Stimulated activated CD4-positive, alpha-beta T cell treated with anti-CD3 and anti-CD28 coated beads, Interleukin-2, amount 100 ng/mL, for 24 hours (primary cell): ENCODE data around the gene TTC17.
"Not testable (repeated sequence)": the region's sequence is repeated elsewhere in the genome, so short reads cannot be mapped to it uniquely, and the experiment has no call there.

Source experiments
- DNase-seq, 2 donors: peaks; one replicate each; pipeline ENCODE4 v3.0.0-alpha.2; 2020

The TTC17 gene, protein sequence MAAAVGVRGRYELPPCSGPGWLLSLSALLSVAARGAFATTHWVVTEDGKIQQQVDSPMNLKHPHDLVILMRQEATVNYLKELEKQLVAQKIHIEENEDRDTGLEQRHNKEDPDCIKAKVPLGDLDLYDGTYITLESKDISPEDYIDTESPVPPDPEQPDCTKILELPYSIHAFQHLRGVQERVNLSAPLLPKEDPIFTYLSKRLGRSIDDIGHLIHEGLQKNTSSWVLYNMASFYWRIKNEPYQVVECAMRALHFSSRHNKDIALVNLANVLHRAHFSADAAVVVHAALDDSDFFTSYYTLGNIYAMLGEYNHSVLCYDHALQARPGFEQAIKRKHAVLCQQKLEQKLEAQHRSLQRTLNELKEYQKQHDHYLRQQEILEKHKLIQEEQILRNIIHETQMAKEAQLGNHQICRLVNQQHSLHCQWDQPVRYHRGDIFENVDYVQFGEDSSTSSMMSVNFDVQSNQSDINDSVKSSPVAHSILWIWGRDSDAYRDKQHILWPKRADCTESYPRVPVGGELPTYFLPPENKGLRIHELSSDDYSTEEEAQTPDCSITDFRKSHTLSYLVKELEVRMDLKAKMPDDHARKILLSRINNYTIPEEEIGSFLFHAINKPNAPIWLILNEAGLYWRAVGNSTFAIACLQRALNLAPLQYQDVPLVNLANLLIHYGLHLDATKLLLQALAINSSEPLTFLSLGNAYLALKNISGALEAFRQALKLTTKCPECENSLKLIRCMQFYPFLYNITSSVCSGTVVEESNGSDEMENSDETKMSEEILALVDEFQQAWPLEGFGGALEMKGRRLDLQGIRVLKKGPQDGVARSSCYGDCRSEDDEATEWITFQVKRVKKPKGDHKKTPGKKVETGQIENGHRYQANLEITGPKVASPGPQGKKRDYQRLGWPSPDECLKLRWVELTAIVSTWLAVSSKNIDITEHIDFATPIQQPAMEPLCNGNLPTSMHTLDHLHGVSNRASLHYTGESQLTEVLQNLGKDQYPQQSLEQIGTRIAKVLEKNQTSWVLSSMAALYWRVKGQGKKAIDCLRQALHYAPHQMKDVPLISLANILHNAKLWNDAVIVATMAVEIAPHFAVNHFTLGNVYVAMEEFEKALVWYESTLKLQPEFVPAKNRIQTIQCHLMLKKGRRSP

DNA sequence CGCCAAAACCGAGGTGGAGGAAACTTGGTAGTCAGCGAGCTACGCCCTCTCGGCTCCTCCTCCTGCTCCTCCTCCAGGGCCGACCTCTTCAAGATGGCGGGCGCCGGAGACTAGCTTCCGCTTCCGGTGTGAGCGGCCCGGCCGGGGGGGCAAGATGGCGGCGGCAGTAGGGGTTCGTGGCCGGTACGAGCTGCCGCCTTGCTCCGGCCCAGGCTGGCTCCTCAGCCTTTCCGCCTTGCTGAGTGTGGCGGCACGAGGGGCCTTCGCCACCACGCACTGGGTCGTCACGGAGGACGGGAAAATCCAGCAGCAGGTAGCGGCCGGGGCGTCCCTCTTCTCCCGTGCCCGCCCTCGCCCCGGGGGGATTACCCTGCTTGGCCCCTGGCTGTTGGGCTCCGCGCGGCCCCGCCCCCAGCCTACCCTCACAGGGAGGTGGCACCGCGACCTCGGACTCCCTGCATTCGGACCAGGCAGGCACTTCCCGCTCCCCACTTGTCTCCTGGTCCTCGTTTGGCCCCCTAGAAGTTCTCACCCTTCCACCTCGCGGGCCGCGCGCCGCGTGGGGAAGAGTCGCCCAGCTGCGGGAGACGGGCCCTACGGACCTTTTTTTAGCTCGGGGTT is at the start of gene TTC17:
Gene TTC17, plus strand, starts transcription at position 120 of the 621 bp plus-strand sequence. Its CDS starts 35 bp downstream, at position 155.
- DNase-seq: peak; percentile 94 to 96

DNA sequence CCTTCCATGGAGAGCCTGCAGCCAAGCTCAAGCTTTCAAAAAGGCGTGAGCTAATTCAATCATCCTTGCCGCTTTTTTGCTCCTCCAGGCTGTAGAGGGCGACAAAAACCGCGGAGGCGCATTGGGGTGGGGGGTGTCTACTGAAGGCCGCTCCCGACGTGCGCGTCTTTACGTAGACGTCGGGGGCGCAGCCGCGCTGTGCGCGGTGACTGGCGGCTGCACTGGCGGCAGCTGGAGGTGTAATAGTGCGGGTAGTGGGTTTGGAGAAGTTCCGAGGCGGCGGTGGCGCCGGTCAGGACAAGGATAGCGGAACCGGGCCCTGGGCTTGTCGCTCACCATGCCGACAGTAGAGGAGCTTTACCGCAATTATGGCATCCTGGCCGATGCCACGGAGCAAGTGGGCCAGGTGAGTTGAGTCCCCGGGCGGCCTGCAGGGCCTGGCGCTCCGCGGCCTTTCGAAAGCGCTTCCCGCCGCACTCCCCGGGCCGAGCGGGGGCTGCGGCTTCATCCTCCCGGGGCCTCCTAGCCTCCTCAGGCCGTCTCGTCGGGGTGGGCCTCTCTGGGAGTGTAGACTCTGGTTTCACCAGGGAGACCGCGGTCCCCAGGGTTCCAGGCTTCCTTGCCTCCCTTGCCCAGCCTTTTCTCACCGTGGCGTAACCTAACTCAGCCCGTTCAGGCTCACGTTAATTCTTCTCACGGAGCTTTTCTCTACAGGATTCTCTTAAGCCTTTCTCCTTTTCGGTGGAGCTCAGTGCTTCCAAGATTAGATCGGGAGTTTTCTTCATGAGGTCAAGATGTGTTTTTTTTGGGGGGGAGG is 46.7 kb upstream of the TTC17 start, which contains the start of gene API5:
Gene API5, plus strand, starts transcription at position 206 of the 817 bp plus-strand sequence. Its CDS starts 132 bp downstream, at position 338.
- DNase-seq: peak; percentile 89 to 94

DNA sequence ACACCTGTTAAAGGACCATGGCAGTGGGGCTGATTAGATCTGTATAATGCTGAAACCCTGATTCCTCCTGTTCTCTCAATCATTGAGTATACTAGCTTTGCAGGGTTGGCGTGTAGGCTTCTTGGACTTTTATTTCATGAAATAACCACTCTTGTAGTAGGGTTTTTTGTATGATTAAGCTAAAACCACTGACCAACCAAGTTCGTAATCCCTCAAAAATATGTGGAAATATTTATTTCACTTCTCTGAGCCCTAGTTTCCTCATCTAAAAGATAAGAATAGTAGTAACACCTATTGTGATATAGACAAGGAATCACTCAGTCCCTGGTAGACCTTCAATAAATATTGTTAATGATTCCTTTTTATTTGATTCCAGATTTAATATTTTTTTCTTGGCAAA is 42.8 kb upstream of the TTC17 start:
- DNase-seq: no peak

DNA sequence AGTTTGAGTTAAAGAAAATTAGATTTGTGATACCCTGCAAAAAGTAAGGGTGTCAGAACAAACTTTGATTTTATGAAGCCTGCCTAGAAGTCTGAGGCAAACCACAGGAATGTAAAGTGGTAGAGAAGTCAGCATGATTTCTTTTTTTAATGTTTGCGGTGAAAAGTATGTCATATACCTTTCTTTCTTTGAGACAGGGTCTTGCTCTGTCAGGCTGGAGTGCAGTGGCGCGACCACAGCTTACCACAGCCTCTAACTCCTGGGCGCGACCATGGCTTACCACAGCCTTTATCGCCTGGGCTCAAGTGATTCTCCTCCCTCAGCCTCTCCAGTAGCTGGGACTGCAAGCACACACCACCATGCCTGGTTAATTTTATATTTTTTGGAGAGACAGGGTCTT is 42.3 kb upstream of the TTC17 start:
- no peak for DNase-seq

DNA sequence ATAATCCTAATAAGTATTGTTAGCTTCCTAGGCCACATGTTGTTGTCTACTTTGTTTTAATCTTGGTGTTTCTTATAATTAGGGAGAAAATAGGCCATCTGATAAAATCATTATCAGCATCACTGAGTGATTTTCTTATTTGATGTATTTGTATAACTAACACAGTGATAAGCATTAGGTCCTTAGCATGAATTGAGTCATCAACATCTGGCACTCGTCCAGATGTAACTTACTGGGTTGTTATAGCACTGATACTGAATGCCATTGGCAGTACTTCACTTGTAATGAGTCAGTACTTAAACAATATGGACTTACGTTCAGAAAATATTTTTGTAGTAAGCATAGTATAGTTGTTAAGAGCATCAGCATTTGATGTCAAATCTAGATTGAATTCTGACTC is 30.7 kb upstream of the TTC17 start:
- no peak for DNase-seq

DNA sequence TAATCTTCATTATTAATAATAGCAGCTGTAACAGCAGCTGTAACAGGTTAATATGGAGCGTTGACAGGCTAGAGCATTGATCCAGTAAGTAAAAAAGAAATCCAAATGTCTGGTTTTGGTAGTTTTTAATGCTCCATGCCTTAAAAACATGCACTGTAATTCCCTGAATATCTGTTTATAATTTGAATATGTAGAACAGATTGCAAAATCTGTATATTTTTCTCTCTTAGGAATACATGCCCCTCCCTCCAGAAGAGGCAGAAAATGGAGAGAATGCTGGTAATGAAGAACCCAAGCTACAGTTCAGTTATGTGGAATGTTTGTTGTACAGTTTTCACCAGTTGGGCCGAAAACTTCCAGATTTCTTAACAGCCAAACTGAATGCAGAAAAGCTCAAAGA is 30.2 kb upstream of the TTC17 start:
- no peak for DNase-seq

DNA sequence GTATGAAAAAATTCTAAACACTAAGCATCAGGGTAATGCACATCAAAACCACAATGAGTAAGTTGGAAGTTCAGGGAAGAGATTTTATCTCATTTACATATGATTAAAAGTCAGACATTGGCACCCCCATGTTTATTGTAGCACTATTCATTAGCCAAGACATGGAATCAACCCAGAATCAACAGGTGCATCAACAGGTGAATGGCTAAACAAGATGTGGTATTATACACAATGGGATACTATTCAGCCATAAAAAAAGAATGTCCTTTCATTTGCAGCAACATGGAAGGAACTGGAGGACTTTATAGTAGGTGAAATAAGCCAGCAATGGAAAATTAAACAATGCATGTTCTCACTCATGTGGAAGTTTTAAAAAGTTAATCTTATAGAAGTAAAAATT is 17.6 kb upstream of the TTC17 start:
- no peak for DNase-seq

DNA sequence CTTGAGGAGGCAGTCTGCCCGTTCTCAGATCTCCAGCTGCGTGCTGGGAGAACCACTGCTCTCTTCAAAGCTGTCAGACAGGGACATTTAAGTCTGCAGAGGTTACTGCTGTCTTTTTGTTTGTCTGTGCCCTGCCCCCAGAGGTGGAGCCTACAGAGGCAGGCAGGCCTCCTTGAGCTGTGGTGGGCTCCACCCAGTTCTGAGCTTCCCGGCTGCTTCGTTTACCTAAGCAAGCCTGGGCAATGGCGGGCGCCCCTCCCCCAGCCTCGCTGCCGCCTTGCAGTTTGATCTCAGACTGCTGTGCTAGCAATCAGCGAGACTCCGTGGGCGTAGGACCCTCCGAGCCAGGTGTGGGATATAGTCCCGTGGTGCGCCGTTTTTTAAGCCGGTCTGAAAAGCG is 7.3 kb upstream of the TTC17 start:
- not testable (repeated sequence) for DNase-seq

DNA sequence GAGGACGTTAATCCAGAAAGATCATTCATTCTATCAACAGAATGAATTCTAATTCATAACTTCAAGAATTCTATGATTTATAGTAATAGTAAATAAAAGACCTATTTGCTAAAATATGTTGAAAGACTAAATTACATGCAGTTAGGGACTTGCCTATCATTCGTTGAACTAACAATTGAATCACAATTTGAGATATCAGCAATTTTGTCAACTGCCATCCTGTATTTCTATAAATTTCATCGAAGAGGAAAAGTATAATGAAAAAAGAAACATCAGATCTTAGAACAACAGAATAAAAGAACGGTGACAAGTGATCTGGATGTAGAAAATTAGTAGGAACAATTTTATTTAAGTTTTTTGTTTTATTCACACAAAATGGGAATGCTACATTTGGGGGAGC is 4.4 kb upstream of the TTC17 start:
- no peak for DNase-seq

DNA sequence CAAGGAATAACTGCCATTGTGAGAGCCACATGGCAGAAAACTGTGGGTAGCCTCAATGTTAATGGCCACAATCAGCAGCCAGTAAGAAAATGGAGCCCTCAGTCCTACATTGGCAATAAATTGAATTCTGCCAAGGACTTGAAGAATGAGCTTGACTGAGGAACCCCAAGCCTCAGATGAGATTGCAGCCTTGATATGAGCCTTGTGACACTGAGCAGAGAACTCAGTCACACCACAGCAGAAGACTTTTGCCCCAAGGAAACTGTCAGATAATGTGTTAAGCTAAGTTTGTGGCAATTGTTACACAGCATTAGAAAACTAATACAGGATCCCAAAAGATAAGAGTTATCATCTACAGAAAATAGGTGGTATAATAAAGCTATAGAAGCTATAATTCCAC is 2.4 kb upstream of the TTC17 start:
- DNase-seq: no peak

DNA sequence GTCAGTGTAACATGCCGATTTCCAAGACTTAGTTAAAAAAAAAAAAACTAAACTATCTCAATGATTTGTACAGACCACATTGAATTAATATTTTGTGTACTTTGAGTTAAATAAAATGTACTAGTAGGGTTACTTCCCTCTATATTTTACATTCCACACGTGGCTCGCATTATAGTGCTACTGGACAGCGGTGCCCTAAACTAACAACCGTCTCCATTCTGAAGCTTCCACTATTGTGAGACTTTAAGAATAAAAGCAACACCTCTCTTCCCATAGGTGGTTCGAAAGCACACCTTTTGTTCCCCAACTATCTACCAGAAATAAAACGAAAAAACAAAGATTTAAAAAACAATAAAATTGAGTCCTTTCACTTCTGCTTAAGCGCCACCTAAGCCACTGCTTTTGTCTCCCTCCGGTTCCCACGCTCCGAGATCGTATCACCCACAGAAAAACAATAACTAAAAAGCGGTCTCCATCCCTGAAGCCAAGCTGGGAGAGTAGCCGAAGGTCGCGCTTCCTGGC is 380 bp upstream of the TTC17 start:
- no peak for DNase-seq

DNA sequence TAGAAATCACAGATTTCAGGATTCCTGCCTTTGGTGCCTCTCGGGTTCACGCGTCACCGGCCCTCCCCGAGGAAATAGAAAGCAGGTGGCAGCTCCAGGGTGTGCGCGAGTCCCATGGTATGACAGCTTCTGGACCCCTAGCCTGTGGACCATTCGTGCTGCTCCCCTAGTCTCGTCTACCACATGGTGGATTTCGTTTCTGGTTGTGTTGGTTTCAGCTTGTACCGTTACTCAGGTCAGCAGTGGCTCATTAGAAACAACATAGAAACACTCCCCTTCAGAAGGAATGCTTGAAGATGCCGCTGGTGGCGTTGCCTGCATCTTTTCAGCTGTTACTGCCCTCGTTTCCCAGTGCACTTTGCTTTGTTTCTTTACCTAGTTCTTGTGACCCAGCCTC is 700 bp downstream of the TTC17 start:
- no peak for DNase-seq

DNA sequence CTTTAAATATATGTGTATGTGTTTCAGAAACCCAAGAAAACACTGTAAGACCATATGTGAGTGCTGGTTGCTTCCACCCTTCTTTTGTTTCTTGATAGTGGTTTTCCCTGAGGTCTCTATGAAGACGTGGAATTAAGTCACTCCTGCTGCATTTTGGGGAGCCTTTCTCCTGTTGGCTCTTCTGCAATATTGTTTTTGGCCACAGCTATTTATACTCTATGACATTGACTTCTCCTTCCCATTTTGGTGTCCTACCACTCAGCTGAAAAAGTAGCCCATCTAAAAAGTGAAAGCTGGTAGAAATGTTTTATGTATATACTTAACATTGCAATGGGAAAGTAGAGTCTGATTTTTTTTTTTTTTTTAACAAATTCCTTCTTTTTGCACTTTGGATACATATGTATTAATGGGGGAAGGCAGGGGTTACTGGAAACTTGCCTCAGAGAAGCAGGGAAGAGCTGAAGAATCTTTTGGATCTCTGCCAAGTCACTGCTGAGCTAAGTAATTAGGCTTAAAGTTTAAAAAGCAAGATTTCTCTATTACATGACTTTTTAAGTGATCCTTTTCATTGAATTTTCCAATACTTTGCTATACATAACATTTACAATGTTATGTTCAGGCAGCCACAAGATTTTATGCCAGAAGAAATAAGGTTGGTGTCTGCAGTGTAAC is 1.8 kb downstream of the TTC17 start:
- no peak for DNase-seq

DNA sequence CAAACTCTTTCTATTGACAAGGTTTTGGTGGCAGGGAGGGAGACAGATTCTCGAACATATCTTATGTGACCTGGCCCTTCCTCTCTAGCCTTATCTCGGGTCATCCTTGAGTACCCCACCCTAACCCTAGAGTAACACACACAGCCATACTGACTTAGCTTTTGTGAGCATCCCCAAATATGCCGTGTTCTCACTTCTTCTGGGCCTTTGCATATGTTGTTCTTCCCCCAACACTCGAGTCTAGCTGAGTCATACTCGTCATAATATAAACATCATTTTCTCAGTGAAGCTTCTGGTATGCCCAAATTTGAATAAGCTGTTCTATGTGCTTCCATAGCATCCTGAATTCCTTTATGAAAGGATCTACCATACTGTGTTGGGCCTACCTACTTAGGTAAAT is 8.0 kb downstream of the TTC17 start:
- DNase-seq: no peak

DNA sequence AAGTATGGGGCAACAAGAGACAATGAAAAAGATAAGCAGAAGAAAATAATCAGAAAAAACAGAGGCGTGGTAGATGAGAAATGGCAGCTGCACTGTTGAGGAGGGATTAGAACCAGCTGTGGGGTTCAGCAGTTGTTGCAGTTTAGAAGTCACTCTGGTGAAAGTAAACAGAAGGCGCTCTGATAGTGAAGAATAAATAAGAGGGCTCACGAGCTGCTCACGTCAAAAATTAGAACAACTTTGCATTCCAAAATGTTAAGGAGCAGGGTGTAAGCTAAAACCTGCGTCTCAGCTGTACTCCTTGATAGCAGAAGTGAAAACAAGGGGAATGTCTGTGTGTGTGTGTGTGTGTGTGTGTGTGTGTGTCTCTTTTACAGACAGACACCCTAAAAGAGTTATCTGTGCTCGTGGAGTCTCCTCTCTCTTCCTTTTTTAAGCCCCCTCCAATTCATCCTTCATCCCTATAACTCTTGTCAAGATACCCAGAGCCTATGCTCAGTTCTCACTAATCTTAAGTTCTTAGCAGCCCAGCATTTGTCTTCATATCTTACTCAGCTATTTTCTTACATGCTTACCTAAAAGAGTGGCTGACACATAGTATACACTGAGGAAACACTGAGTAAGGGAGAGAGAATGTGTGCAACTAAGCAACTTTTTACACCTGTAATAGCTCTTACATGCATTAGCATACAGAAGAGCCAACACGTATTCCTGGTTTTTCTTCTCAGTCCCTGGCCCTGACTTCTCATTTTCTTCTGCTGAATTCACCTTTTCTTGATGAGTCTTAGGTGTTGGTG is 8.9 kb downstream of the TTC17 start:
- DNase-seq: no peak

DNA sequence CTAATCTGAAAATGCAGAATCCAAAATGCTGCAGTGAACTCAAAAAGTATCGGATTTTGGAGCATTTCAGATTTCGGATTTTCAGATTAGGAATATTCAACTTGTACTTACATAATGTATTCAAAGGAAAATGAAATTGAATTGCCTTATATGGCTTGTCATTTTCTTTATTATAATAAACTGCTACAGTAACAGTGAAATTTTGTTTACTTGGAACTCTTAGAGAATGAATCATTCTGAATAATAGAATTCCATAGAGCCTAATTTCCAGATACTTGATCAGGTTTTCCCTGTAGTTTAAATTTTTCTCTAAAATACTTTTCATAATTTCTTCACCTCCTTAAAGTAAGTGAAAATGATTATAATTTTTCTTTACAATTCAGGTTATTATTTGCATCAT is 17.3 kb downstream of the TTC17 start:
- DNase-seq: no peak

DNA sequence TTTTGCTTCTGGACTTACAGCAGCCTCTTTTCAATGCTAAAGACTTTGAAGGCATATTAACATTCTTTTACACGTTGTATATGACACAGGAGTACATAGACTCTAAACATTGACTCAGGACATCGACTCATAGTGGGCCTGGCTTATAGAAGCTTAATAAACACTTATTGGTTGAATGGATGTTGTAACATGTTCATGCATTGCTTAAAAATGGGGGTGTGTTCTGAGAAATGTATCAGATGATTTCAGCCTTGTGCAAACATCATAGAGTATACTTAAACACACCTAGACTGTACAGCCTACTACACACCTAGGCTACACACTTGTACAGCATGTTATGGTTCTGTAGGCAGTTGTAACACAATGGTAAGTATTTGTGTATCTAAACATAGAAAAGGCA is 17.9 kb downstream of the TTC17 start:
- DNase-seq: no peak

DNA sequence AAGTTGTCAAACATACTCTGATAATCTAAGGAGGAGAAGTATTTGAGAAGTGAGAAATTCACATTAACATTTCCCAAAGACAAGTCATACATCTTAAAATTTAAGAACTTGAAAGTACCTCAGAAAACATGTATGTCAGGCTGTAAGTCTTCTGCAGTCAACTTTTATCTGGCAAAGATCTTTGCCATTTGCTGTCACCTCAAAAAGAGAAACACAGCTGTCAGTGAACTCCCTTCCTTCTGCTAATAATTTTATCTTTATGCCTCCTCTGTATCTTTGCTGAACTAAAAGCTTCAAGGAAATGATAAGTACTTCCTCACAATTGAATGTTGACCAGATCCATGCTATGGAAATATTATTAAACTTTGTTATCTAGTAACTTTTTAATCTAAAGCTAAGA is 18.7 kb downstream of the TTC17 start:
- DNase-seq: no peak

DNA sequence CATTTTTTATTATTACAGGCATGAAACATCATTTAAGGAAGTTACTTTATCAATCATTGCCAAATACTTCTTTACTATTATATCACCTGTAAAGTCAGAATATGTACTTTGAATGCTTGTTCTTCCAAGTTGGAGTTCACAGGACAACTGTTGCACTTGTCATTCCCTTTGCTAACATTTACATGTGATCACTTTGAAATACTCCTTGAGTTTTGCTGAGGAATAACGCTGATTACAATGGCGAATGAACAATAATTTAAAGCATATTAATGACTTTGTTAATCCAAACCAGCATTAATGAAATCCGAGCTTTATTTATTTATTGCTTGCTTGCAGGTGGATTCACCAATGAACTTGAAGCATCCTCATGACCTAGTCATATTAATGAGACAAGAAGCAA is 20.2 kb downstream of the TTC17 start:
- no peak for DNase-seq

DNA sequence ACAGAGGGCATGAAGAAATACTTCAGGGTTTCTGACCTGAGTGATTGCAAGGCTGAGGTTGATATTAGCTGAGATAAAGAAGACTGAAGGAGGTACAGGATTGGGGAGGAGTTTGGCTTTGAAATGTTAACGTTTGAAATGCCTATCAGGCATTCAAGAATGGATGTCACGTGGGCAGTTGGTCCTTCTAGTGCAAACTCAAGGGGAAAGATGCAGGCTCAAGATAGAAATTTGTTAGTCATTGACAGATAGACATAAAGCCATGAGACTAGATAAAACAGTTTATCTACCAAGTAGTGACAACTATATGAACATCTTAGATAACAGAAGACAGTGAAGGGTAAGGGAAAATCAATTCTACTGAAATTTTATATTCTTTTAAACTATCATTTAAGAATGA is 23.1 kb downstream of the TTC17 start:
- DNase-seq: no peak
